ENCODE measurements around the gene PDZRN4.

- no peak for TF ChIP-seq CTCF (IDR thresholded peaks at IDR 0.05)
- no peak for TF ChIP-seq POLR2A (IDR thresholded peaks at IDR 0.05)
Measured at GRCh38 chr12:41520869-41521268, 332.7 kb downstream of the PDZRN4 start.

Measured in adrenal gland (tissue), 5 donors.